HepG2 (cell line): ENCODE results near the gene ARHGEF16. TPM values are rescaled to one million over a fixed set of nuclear protein-coding genes. Genes with fewer than 3 reads are reported as not detected.

Source experiments
- IKZF5 ChIP-seq: IDR thresholded peaks from 2 replicates; pipeline ENCODE4 v1.6.1; 2018; ENCODE audit warnings: missing genetic modification reagents, mild to moderate bottlenecking, missing compliant biosample characterization
- KLF12 ChIP-seq: sonication (generic); formaldehyde crosslinking; IDR thresholded peaks from 2 replicates; pipeline ENCODE4 v1.4.0; 2020; ENCODE audit warnings: missing genetic modification reagents, borderline replicate concordance
- NFYB ChIP-seq: sonication (generic); formaldehyde crosslinking; IDR thresholded peaks from 2 replicates; pipeline ENCODE4 v1.4.0; 2020; ENCODE audit warnings: missing genetic modification reagents
- NPAS2 ChIP-seq: sonication (generic); formaldehyde crosslinking; IDR thresholded peaks from 2 replicates; pipeline ENCODE4 v1.8.0; 2022; ENCODE audit warnings: mild to moderate bottlenecking, missing genetic modification reagents, borderline replicate concordance
- NR2C2 ChIP-seq: sonication (generic); formaldehyde crosslinking; IDR thresholded peaks from 2 replicates; pipeline ENCODE4 v1.4.0; 2020; ENCODE audit warnings: missing genetic modification reagents, mild to moderate bottlenecking, moderate library complexity, borderline replicate concordance
- POLR2A ChIP-seq, 2 experiments: IDR thresholded peaks; 2 replicates each; pipeline ENCODE4 v1.6.1; 2011; ENCODE audit warnings: low read depth in 2 of 2, low read length in 2 of 2, mild to moderate bottlenecking in 1 of 2, moderate library complexity in 1 of 2; ENCODE audit not compliant: insufficient read depth in 1 of 2
- RARA ChIP-seq: IDR thresholded peaks from 2 replicates; pipeline ENCODE4 v1.6.1; 2016; ENCODE audit warnings: missing genetic modification reagents, missing compliant biosample characterization
- SP5 ChIP-seq: IDR thresholded peaks from 2 replicates; pipeline ENCODE4 v1.6.1; 2016; ENCODE audit warnings: low read depth, borderline replicate concordance
- SRY ChIP-seq: sonication (generic); formaldehyde crosslinking; IDR thresholded peaks from 2 replicates; pipeline ENCODE4 v1.8.0; 2022; ENCODE audit warnings: mild to moderate bottlenecking, missing genetic modification reagents
- SSRP1 ChIP-seq: IDR thresholded peaks from 2 replicates; pipeline ENCODE4 v1.6.1; 2016; ENCODE audit warnings: control low read depth
- TARDBP ChIP-seq: sonication (generic); formaldehyde crosslinking; IDR thresholded peaks from 2 replicates; pipeline ENCODE4 v1.8.0; 2022; ENCODE audit warnings: mild to moderate bottlenecking, missing genetic modification reagents
- TERF1 ChIP-seq: sonication (generic); formaldehyde crosslinking; IDR thresholded peaks from 2 replicates; pipeline ENCODE4 v1.8.0; 2022; ENCODE audit warnings: mild to moderate bottlenecking, missing genetic modification reagents, moderate library complexity
- ZMAT3 ChIP-seq: sonication (generic); formaldehyde crosslinking; conservative IDR thresholded peaks from 2 replicates; pipeline ENCODE4 v1.7.0; 2021; ENCODE audit warnings: missing genetic modification reagents
- ZNF276 ChIP-seq: sonication (generic); formaldehyde crosslinking; IDR thresholded peaks from 2 replicates; pipeline ENCODE4 v1.4.0; 2020; ENCODE audit warnings: mild to moderate bottlenecking, low read depth, missing genetic modification reagents
- ZNF446 ChIP-seq: sonication (generic); formaldehyde crosslinking; IDR thresholded peaks from 2 replicates; pipeline ENCODE4 v1.5.0; 2020; ENCODE audit warnings: mild to moderate bottlenecking, missing genetic modification reagents
- ZNF574 ChIP-seq: sonication (generic); formaldehyde crosslinking; IDR thresholded peaks from 2 replicates; pipeline ENCODE4 v1.4.0; 2020; ENCODE audit warnings: missing genetic modification reagents
- ZNF761 ChIP-seq: sonication (generic); formaldehyde crosslinking; conservative IDR thresholded peaks from 2 replicates; pipeline ENCODE4 v1.4.0; 2020; ENCODE audit warnings: mild to moderate bottlenecking, missing genetic modification reagents
- ZNF782 ChIP-seq: sonication (generic); formaldehyde crosslinking; IDR thresholded peaks from 2 replicates; pipeline ENCODE4 v1.4.0; 2020; ENCODE audit warnings: missing genetic modification reagents, mild to moderate bottlenecking, borderline replicate concordance
- polyA plus RNA-seq, 8 experiments: library from polyadenylated mRNA; depleted of rRNA in 3 of 8; stranded (reverse) in 7 of 8; unstranded in 1 of 8; fragments of >200 nt; fragmentation: Illumina TruSeq in 4 of 8; extraction: Trizol in 4 of 8; gene quantifications; 2 replicates each; pipeline versions ENCODE4 v1.2.1 to v1.2.3, GENCODE V29; 2011 to 2016; ENCODE audit warnings: low read depth in 4 of 8, missing spikeins in 1 of 8, mixed read lengths in 1 of 8; ENCODE audit not compliant: insufficient read depth in 1 of 8
- total RNA-seq, 5 experiments: library from RNA; depleted of rRNA; stranded (reverse); fragments of >200 nt; fragmentation: Illumina TruSeq; extraction: Trizol; gene quantifications; 2 replicates each; pipeline ENCODE4 v1.2.3, GENCODE V29; 2016; ENCODE audit warnings: low read depth in 1 of 5

ARHGEF16 gene
- total and polyA plus RNA-seq, 2 of the 13 experiments (the other 11 are each of a cell fraction or from before 2014, with no cell fraction given), result 20.3 to 39.9 TPM

GRCh38 chr1:3456449-3456963 is 2.0 kb downstream of the ARHGEF16 start (continued):
- TF ChIP-seq NR2C2 (CRISPR knock-in tag), result no peak
- 0 out of 2 replicates have a peak, but pooled peaks have one; percentile 6 for TF ChIP-seq NFYB (CRISPR knock-in tag)
- peak; percentile 76 for TF ChIP-seq SP5 (CRISPR knock-in tag)
- no peak for TF ChIP-seq ZNF574 (CRISPR knock-in tag)
- no peak for TF ChIP-seq ZNF782 (CRISPR knock-in tag)
- peak; percentile 87; the same call in 1 of the 2 replicates for TF ChIP-seq SSRP1
- TF ChIP-seq ZNF276 (CRISPR knock-in tag), result 0 out of 2 replicates have a peak, but pooled peaks have one; percentile 10
- TF ChIP-seq SRY (CRISPR knock-in tag), result peak; percentile 34; the same call in 1 of the 2 replicates
- 0 out of 2 replicates have a peak, but pooled peaks have one; percentile 4 for TF ChIP-seq RARA (CRISPR knock-in tag)
- TF ChIP-seq ZMAT3 (CRISPR knock-in tag), result 0 out of 2 replicates have a peak, but pooled peaks have one; percentile 35
- no peak for TF ChIP-seq NPAS2
- TF ChIP-seq ZNF446, result 0 out of 2 replicates have a peak, but pooled peaks have one; percentile 70
- no peak for TF ChIP-seq KLF12
- no peak for TF ChIP-seq TERF1 (CRISPR knock-in tag)
- no peak for TF ChIP-seq ZNF761 (CRISPR knock-in tag)
- TF ChIP-seq POLR2A (IDR thresholded peaks at IDR 0.05; ENCODE audit: insufficient read depth in 1 of 2, low read depth in 2 of 2, low read length in 2 of 2), result peak in 1 of 2 experiments; percentile 58; a peak in 2 of 4 replicates
- 0 out of 2 replicates have a peak, but pooled peaks have one; percentile 7 for TF ChIP-seq TARDBP (CRISPR knock-in tag)
- peak; percentile 10; the same call in 1 of the 2 replicates for TF ChIP-seq IKZF5
